ENCODE data around the gene P2RY4.

DNA sequence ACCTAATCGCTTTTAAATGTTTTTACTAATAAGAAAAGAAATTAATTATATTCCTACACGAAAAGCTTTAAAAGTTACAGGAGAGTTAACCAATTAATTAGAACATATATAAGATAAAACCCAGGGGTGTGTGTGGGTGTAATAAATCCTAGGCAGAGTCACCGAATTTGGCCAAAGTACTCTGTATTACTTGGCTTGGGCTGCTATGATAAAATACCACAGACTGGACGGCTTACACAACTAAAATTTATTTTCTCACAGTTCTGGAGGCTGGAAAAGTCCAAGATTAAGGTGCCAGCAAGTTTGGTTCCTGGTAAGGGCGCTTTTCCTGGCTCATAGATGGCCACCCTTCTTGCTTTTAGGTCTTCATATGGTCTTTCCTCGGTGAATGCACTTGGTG lies 15.1 kb downstream of the P2RY4 start:
- TF ChIP-seq POLR2A (IDR thresholded peaks at IDR 0.05; ENCODE audit: low read depth, low read length) (no peak), STAT1 (conservative IDR thresholded peaks at IDR 0.05) (no peak), EZH2 (IDR thresholded peaks at IDR 0.05; ENCODE audit: borderline replicate concordance, control insufficient read depth, low read depth, low read length) (no peak), NR2F1 (conservative IDR thresholded peaks at IDR 0.05) (no peak), ZSCAN29 (IDR thresholded peaks at IDR 0.05) (no peak), FOXM1 (IDR thresholded peaks at IDR 0.05; ENCODE audit: low read depth, low read length) (no peak)
- TF ChIP-seq, protein P1, sequence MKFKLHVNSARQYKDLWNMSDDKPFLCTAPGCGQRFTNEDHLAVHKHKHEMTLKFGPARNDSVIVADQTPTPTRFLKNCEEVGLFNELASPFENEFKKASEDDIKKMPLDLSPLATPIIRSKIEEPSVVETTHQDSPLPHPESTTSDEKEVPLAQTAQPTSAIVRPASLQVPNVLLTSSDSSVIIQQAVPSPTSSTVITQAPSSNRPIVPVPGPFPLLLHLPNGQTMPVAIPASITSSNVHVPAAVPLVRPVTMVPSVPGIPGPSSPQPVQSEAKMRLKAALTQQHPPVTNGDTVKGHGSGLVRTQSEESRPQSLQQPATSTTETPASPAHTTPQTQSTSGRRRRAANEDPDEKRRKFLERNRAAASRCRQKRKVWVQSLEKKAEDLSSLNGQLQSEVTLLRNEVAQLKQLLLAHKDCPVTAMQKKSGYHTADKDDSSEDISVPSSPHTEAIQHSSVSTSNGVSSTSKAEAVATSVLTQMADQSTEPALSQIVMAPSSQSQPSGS (IDR thresholded peaks at IDR 0.05; ENCODE audit: low read length) = no peak
- TF ChIP-seq, protein P2, sequence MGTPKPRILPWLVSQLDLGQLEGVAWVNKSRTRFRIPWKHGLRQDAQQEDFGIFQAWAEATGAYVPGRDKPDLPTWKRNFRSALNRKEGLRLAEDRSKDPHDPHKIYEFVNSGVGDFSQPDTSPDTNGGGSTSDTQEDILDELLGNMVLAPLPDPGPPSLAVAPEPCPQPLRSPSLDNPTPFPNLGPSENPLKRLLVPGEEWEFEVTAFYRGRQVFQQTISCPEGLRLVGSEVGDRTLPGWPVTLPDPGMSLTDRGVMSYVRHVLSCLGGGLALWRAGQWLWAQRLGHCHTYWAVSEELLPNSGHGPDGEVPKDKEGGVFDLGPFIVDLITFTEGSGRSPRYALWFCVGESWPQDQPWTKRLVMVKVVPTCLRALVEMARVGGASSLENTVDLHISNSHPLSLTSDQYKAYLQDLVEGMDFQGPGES (IDR thresholded peaks at IDR 0.05) = no peak
- TF ChIP-seq, protein P3, sequence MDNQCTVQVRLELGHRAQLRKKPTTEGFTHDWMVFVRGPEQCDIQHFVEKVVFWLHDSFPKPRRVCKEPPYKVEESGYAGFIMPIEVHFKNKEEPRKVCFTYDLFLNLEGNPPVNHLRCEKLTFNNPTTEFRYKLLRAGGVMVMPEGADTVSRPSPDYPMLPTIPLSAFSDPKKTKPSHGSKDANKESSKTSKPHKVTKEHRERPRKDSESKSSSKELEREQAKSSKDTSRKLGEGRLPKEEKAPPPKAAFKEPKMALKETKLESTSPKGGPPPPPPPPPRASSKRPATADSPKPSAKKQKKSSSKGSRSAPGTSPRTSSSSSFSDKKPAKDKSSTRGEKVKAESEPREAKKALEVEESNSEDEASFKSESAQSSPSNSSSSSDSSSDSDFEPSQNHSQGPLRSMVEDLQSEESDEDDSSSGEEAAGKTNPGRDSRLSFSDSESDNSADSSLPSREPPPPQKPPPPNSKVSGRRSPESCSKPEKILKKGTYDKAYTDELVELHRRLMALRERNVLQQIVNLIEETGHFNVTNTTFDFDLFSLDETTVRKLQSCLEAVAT (IDR thresholded peaks at IDR 0.05) = no peak
